ENCODE results near the gene ELOB.

Gene ELOB

DNA sequence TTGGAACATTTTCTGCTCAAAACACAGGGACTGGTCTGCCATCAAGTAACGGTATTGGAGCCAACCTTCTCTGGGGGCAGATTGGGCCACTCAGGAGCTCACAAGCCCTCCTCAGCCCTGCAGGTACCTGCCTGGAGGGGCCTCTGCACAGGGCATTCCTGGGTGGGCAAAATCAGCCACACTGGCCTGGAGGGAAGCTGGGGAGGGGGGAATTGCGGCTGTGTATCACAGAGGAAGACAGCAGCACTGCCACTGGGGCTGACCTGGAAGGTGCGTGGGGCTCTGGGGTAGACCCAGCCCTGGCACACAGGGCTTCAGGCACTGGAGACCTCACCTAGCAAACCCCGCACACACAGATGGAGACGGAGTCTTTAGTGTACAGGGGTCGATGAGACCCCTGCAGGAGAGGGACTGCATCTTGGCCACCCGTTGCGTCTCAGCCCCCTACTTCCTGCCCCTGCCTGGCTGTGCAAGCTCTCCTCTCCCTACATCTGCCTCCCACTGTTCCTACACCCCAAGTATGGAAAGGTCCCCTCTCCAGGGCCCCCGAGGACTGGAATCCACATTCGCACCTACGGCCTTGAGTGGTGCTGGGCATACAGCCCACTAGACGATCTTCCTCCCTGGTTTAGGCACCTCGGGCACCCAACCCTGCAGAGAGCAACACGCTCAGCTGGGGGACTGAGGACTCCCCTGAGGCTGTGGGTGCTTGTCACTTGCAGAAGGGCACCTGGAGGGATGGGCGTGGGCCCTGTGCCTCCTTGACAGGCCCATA, 31.8 kb downstream of the ELOB start:
- no peak overlapping the region for H3K27ac ChIP-seq
- no peaks in the 10 kb centered on the region for H3K9me3 ChIP-seq (ENCODE audit: severe bottlenecking)
- H3K27me3 ChIP-seq (ENCODE audit: insufficient read depth, low read depth, severe bottlenecking) = no peaks in the 10 kb centered on the region
- no peak overlapping the region for H3K4me3 ChIP-seq (ENCODE audit: low read depth, low read length)
- no peak for DNase-seq
- peaks cover 7% of the 10 kb centered on the region for H3K36me3 ChIP-seq
- TF ChIP-seq, protein P1, sequence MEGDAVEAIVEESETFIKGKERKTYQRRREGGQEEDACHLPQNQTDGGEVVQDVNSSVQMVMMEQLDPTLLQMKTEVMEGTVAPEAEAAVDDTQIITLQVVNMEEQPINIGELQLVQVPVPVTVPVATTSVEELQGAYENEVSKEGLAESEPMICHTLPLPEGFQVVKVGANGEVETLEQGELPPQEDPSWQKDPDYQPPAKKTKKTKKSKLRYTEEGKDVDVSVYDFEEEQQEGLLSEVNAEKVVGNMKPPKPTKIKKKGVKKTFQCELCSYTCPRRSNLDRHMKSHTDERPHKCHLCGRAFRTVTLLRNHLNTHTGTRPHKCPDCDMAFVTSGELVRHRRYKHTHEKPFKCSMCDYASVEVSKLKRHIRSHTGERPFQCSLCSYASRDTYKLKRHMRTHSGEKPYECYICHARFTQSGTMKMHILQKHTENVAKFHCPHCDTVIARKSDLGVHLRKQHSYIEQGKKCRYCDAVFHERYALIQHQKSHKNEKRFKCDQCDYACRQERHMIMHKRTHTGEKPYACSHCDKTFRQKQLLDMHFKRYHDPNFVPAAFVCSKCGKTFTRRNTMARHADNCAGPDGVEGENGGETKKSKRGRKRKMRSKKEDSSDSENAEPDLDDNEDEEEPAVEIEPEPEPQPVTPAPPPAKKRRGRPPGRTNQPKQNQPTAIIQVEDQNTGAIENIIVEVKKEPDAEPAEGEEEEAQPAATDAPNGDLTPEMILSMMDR (IDR thresholded peaks at IDR 0.05; ENCODE audit: low read depth, low read length) = no peak

DNA sequence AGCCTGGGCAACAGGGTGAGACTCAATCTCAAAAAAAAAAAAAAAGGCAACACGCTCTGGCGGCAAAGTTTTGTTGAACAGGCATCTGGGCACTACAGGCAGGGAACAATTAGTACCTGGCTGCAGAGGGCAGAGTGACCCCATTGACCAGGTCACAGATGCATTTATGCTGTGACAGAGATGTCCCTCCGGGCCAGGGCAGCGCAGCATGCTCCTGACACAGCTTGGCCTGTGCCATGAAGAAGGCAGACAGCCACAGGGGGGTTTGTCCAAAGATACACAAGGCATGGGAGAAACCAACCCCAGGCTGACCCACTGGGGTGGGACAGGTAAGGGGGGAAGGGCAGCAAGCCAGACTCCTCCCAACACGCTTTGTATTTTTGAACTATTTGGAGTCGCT, 32.4 kb downstream of the ELOB start:
- Histone ChIP-seq H3K36me3 (peaks cover 4% of the 10 kb centered on the region), H3K4me3 (ENCODE audit: low read depth, low read length) (no peak overlapping the region), H3K9me3 (ENCODE audit: severe bottlenecking) (no peaks in the 10 kb centered on the region), H3K27me3 (ENCODE audit: insufficient read depth, low read depth, severe bottlenecking) (no peaks in the 10 kb centered on the region), H3K27ac (no peak overlapping the region)
- no peak for DNase-seq
- TF ChIP-seq, protein P1 (IDR thresholded peaks at IDR 0.05; ENCODE audit: low read depth, low read length) = no peak

DNA sequence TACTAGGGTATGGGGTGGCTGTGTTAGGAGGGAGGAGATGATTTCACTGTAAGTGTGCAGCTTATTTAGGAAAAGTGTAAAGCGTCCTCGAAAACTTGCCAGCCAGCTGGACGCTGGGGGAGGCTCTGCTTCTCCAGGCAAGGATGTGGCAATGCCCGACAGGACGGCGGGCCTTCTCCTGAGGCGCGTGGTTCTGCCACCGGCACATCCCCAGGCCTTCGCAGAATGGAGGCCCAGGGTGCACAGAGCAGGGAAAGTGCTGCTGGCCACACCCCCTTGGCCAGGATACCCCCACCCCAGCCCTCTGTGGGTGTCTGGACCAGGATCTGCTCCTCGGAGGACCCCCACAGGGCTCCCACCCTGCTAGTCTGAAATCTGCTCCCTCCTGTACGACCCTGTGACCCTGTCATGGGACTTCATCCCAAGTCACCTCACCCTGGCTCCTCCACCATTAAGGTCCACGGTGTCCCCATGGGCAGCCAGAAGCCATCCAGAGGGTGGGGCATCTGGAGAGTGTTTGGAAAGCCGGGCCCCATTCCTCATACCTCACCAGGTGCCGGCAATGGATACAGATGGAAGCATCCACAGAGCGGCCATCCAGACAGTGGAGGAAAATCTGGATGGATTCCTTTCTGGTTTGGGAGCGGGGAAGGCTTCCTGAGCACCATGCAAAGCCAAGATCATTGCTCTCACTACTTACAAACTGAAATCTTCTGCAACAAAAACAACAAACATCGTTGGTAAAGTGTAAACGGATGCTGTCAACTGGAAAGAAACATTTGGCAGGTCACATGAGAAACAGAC, 33.9 kb downstream of the ELOB start:
- TF ChIP-seq, protein P1 (IDR thresholded peaks at IDR 0.05; ENCODE audit: low read depth, low read length) = no peak
- H3K27ac ChIP-seq = no peak overlapping the region
- no peaks in the 10 kb centered on the region for H3K27me3 ChIP-seq (ENCODE audit: insufficient read depth, low read depth, severe bottlenecking)
- DNase-seq = no peak
- H3K36me3 ChIP-seq = no peaks in the 10 kb centered on the region
- H3K4me3 ChIP-seq (ENCODE audit: low read depth, low read length) = no peak overlapping the region
- no peaks in the 10 kb centered on the region for H3K9me3 ChIP-seq (ENCODE audit: severe bottlenecking)

DNA sequence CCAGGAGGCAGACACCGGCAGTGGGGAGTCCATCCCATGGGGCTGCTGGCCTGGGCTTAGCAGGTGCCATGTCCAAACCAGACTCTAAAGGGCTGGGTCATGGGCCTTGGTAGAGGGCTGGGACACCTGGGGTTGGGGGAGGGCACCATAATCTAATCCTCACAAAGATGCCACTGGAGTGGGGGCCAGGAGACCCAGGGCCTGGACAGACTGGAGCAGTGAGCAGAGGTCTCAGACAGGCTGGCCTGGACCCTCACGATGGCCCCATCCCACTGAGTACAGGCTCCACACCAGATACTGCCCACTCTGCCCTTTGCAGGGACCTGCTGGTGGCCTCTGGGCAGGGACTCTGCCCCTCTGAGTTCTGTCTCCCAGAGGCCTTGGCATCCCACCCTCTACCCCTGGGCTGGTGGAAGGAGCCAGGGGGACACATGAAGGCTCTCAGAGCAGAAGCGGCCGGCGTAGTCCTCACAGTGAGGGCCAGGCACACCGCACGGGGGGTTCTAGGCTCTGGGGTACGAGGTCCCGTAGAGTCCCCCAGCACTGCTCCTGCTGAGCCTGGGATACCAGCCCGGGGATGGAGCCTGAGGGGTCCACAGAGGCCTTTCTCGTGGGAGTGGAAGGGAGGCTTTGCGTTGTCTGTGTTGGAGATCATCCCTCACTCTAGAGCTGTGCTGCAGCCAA, 34.6 kb downstream of the ELOB start:
- TF ChIP-seq, protein P1 (IDR thresholded peaks at IDR 0.05; ENCODE audit: low read depth, low read length) = no peak
- no peak for DNase-seq
- H3K27me3 ChIP-seq (ENCODE audit: insufficient read depth, low read depth, severe bottlenecking) = no peaks in the 10 kb centered on the region
- no peak overlapping the region for H3K4me3 ChIP-seq (ENCODE audit: low read depth, low read length)
- H3K27ac ChIP-seq = no peak overlapping the region
- no peaks in the 10 kb centered on the region for H3K9me3 ChIP-seq (ENCODE audit: severe bottlenecking)
- no peaks in the 10 kb centered on the region for H3K36me3 ChIP-seq

DNA sequence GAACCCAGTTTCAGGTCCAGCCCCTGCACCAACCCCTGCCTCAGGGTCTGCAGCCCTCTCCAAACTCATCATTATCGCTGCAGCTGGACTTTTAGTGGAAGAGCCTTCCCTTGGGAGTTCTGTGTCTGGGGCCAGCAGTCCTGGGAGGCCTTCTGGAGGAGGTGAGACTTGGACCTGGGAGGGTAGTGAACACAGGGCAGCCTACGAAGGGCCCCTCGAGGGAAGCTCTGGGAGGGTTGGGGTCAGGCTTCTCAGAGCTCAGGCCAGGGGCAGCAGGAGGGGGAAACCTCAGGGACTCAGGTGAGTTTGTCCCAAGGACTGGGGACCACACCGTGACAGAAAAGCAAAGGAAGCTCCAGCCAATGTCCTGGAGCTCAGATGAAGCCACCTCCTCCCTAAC, 35.9 kb downstream of the ELOB start:
- no peaks in the 10 kb centered on the region for H3K9me3 ChIP-seq (ENCODE audit: severe bottlenecking)
- no peak overlapping the region for H3K27ac ChIP-seq
- H3K27me3 ChIP-seq (ENCODE audit: insufficient read depth, low read depth, severe bottlenecking) = no peaks in the 10 kb centered on the region
- H3K36me3 ChIP-seq = no peaks in the 10 kb centered on the region
- H3K4me3 ChIP-seq (ENCODE audit: low read depth, low read length) = no peak overlapping the region
- TF ChIP-seq, protein P1 (IDR thresholded peaks at IDR 0.05; ENCODE audit: low read depth, low read length) = no peak
- DNase-seq = no peak
